IMR-90 (cell line): ENCODE data around the gene SS18L1.

Experiments
- MAZ ChIP-seq: IDR thresholded peaks from 2 replicates; pipeline ENCODE4 v1.6.1; 2012; ENCODE audit warnings: low read depth, mild to moderate bottlenecking, low read length, improper control_type of control experiment, moderate library complexity, borderline replicate concordance
- POLR2A ChIP-seq: IDR thresholded peaks from 2 replicates; pipeline ENCODE4 v1.6.1; 2012; ENCODE audit warnings: mild to moderate bottlenecking, low read depth, low read length
- SMC3 ChIP-seq: fragments of 150-350 bp; IDR thresholded peaks from 2 replicates; pipeline ENCODE4 v1.6.1; 2016; ENCODE audit warnings: low read depth, mild to moderate bottlenecking, antibody characterized with exemption, low read length, moderate library complexity
- TF ChIP-seq, protein P1 (sequence below): conservative IDR thresholded peaks from 2 replicates; pipeline ENCODE4 v1.5.1; 2012; ENCODE audit warnings: mild to moderate bottlenecking, low read depth, low read length, improper control_type of control experiment

DNA sequence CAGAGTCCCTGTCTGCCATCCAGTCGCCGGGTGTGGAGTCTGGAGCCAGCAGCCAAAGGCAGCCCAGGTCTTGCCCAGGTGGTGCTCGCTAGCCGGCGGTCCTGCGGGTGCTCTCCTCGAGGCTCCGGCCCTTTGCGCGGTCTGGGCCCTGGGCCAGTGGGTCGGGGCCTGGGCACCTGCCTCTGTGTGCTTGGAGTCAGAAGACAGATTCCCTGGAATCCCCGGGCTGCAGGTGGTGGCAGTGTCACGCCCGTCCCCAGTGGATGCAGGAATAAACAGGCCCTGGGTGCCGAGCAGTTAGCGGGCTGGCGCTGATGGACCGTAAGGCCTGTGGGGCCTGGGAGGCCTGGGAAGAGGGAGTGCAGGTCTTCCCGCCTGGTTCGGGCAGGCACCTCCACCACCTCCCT is 5.3 kb downstream of the SS18L1 start:
- TF ChIP-seq POLR2A (no peak), SMC3 (no peak), MAZ (no peak)
- TF ChIP-seq, protein P1, sequence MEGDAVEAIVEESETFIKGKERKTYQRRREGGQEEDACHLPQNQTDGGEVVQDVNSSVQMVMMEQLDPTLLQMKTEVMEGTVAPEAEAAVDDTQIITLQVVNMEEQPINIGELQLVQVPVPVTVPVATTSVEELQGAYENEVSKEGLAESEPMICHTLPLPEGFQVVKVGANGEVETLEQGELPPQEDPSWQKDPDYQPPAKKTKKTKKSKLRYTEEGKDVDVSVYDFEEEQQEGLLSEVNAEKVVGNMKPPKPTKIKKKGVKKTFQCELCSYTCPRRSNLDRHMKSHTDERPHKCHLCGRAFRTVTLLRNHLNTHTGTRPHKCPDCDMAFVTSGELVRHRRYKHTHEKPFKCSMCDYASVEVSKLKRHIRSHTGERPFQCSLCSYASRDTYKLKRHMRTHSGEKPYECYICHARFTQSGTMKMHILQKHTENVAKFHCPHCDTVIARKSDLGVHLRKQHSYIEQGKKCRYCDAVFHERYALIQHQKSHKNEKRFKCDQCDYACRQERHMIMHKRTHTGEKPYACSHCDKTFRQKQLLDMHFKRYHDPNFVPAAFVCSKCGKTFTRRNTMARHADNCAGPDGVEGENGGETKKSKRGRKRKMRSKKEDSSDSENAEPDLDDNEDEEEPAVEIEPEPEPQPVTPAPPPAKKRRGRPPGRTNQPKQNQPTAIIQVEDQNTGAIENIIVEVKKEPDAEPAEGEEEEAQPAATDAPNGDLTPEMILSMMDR: no peak
